K562 (cell line): Measurements from ENCODE around the gene TBR1.

Experiments
- CHD2 ChIP-seq: IDR thresholded peaks from 2 replicates; pipeline ENCODE4 v1.6.1; 2011; ENCODE audit warnings: low read depth, low read length
- CHD4 ChIP-seq: fragments of 200-600 bp; sonication (generic); IDR thresholded peaks from 3 replicates; pipeline ENCODE4 v1.6.1; 2012; ENCODE audit warnings: low read depth, mild to moderate bottlenecking, mixed read lengths, low read length, inconsistent platforms; ENCODE audit not compliant: insufficient read depth, insufficient replicate concordance, poor library complexity, severe bottlenecking
- MYNN ChIP-seq, 2 experiments: sonication (generic); formaldehyde crosslinking in 1 of 2; IDR thresholded peaks; 2 replicates each; pipeline versions ENCODE4 v1.5.0 to v1.6.1; 2016 to 2020; ENCODE audit warnings: antibody characterized with exemption in 1 of 2, missing genetic modification reagents in 1 of 2
- NFIC ChIP-seq: fragments of 450-650 bp; IDR thresholded peaks from 2 replicates; pipeline ENCODE4 v1.6.1; 2017; ENCODE audit warnings: mild to moderate bottlenecking, inconsistent platforms
- POLR2AphosphoS5 ChIP-seq: IDR thresholded peaks from 2 replicates; pipeline ENCODE4 v1.6.1; 2011; ENCODE audit warnings: mild to moderate bottlenecking, low read depth, low read length, moderate library complexity; ENCODE audit not compliant: control insufficient read depth, insufficient read depth
- PRPF4 ChIP-seq: fragments of 200-400 bp; formaldehyde crosslinking; IDR thresholded peaks from one replicate; pipeline ENCODE4 v1.6.1; 2017; ENCODE audit warnings: low read length, low read depth, mild to moderate bottlenecking; ENCODE audit not compliant: insufficient read depth, poor library complexity, severe bottlenecking
- SMAD3 ChIP-seq: fragments of 450-650 bp; formaldehyde crosslinking; conservative IDR thresholded peaks from 2 replicates; pipeline ENCODE4 v1.4.0; 2020; ENCODE audit warnings: mild to moderate bottlenecking
- ZBTB1 ChIP-seq: sonication (generic); formaldehyde crosslinking; IDR thresholded peaks from 2 replicates; pipeline ENCODE4 v1.8.1; 2023; ENCODE audit warnings: missing genetic modification reagents, low read depth, mild to moderate bottlenecking, borderline replicate concordance
- ZNF121 ChIP-seq: sonication (generic); formaldehyde crosslinking; conservative IDR thresholded peaks from 2 replicates; pipeline ENCODE4 v1.8.0; 2022; ENCODE audit warnings: missing genetic modification reagents
- ZNF224 ChIP-seq: sonication (generic); formaldehyde crosslinking; IDR thresholded peaks from 2 replicates; pipeline ENCODE4 v1.8.0; 2022; ENCODE audit warnings: mild to moderate bottlenecking, missing genetic modification reagents
- TF ChIP-seq, protein P1 (sequence below): fragments of 200-800 bp; sonication (Bioruptor generic); IDR thresholded peaks from 2 replicates; pipeline ENCODE4 v1.6.1; 2017; ENCODE audit warnings: missing genetic modification characterization, missing compliant biosample characterization
- TF ChIP-seq, protein P2 (sequence below): fragments of 450-650 bp; formaldehyde crosslinking; IDR thresholded peaks from 2 replicates; pipeline ENCODE4 v1.4.0; 2022; ENCODE audit warnings: missing genetic modification characterization
- TF ChIP-seq, protein P3 (sequence below), 3 experiments: IDR thresholded peaks in 2 of 3; conservative IDR thresholded peaks in 1 of 3; 2 replicates each; pipeline ENCODE4 v1.5.1; 2011 to 2012; ENCODE audit warnings: low read length in 3 of 3, mild to moderate bottlenecking in 3 of 3, control low read depth in 2 of 3, improper control_type of control experiment in 1 of 3, inconsistent platforms in 1 of 3, low read depth in 1 of 3, mixed read lengths in 1 of 3, moderate library complexity in 1 of 3; ENCODE audit not compliant: insufficient read depth in 2 of 3
- TF ChIP-seq, protein P4 (sequence below), 2 experiments: fragments of 450-650 bp; formaldehyde crosslinking in 1 of 2; IDR thresholded peaks; 2 replicates each; pipeline versions ENCODE4 v1.4.0 to v1.6.1; 2014 to 2020; ENCODE audit warnings: mild to moderate bottlenecking in 2 of 2, borderline replicate concordance in 1 of 2, low read depth in 1 of 2

DNA sequence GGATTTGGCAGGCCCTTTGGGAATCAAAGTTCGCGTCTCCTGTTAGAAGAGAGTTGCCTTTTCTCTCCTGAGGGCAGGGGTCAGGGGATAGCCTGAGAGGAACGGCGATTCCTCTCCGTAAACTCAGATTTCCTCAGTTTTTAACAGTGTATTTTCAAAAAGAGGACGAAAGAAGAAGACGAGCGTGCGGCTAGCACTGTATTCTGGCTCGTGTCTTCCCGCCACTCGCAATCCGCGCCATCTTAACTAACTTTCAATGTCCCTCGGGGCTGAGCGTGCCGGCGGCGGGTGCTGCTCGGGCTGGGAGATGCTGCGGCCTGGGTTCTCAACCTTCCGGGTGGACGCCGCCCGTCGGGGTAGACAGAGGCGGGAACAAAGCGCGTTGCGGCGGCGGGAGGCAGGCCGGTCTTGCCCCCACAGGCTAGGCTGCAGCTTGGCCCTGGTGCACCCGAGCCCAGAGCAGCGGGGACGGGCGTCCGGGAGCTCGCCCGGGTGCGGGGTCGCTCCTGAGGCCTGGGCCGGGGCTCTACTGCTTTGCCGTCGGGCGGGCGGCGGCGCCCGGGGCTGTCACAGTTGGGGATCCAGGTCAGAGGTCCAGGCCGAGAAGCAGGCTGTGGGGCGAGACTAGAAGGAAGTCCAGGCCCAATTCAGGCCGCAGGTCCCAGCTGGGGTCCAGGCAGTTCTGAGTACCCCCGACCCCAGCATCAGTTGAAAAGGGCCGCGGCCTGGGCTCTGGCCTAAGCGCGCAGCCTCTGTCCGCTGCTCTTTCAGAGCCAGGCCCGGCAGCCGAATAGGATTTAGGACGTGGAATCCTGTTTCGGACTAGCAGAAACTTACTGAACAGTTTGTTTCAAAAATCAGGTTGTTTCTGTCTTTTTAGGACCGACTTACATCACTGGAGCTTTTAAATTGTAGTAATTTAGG, 11.8 kb downstream of the TBR1 start:
- TF ChIP-seq, protein P1, sequence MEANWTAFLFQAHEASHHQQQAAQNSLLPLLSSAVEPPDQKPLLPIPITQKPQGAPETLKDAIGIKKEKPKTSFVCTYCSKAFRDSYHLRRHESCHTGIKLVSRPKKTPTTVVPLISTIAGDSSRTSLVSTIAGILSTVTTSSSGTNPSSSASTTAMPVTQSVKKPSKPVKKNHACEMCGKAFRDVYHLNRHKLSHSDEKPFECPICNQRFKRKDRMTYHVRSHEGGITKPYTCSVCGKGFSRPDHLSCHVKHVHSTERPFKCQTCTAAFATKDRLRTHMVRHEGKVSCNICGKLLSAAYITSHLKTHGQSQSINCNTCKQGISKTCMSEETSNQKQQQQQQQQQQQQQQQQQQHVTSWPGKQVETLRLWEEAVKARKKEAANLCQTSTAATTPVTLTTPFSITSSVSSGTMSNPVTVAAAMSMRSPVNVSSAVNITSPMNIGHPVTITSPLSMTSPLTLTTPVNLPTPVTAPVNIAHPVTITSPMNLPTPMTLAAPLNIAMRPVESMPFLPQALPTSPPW (CRISPR knock-in tag): no peak
- TF ChIP-seq ZNF121 (CRISPR knock-in tag) (no peak), CHD4 (no peak), ZBTB1 (CRISPR knock-in tag) (no peak), POLR2AphosphoS5 (no peak), MYNN (IDR thresholded peaks at IDR 0.05) (no peak), MYNN (CRISPR knock-in tag; IDR thresholded peaks at IDR 0.05) (no peak), ZNF224 (CRISPR knock-in tag) (no peak), PRPF4 (no peak), CHD2 (no peak), NFIC (no peak), SMAD3 (CRISPR knock-in tag) (no peak)
- TF ChIP-seq, protein P2, sequence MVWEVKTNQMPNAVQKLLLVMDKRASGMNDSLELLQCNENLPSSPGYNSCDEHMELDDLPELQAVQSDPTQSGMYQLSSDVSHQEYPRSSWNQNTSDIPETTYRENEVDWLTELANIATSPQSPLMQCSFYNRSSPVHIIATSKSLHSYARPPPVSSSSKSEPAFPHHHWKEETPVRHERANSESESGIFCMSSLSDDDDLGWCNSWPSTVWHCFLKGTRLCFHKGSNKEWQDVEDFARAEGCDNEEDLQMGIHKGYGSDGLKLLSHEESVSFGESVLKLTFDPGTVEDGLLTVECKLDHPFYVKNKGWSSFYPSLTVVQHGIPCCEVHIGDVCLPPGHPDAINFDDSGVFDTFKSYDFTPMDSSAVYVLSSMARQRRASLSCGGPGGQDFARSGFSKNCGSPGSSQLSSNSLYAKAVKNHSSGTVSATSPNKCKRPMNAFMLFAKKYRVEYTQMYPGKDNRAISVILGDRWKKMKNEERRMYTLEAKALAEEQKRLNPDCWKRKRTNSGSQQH (CRISPR knock-in tag): no peak
- TF ChIP-seq, protein P3, sequence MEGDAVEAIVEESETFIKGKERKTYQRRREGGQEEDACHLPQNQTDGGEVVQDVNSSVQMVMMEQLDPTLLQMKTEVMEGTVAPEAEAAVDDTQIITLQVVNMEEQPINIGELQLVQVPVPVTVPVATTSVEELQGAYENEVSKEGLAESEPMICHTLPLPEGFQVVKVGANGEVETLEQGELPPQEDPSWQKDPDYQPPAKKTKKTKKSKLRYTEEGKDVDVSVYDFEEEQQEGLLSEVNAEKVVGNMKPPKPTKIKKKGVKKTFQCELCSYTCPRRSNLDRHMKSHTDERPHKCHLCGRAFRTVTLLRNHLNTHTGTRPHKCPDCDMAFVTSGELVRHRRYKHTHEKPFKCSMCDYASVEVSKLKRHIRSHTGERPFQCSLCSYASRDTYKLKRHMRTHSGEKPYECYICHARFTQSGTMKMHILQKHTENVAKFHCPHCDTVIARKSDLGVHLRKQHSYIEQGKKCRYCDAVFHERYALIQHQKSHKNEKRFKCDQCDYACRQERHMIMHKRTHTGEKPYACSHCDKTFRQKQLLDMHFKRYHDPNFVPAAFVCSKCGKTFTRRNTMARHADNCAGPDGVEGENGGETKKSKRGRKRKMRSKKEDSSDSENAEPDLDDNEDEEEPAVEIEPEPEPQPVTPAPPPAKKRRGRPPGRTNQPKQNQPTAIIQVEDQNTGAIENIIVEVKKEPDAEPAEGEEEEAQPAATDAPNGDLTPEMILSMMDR (IDR thresholded peaks at IDR 0.05 in 2 of 3, conservative IDR thresholded peaks at IDR 0.05 in 1 of 3; ENCODE audit: insufficient read depth in 2 of 3, low read depth in 1 of 3, low read length in 3 of 3): no peak
- TF ChIP-seq, protein P4, sequence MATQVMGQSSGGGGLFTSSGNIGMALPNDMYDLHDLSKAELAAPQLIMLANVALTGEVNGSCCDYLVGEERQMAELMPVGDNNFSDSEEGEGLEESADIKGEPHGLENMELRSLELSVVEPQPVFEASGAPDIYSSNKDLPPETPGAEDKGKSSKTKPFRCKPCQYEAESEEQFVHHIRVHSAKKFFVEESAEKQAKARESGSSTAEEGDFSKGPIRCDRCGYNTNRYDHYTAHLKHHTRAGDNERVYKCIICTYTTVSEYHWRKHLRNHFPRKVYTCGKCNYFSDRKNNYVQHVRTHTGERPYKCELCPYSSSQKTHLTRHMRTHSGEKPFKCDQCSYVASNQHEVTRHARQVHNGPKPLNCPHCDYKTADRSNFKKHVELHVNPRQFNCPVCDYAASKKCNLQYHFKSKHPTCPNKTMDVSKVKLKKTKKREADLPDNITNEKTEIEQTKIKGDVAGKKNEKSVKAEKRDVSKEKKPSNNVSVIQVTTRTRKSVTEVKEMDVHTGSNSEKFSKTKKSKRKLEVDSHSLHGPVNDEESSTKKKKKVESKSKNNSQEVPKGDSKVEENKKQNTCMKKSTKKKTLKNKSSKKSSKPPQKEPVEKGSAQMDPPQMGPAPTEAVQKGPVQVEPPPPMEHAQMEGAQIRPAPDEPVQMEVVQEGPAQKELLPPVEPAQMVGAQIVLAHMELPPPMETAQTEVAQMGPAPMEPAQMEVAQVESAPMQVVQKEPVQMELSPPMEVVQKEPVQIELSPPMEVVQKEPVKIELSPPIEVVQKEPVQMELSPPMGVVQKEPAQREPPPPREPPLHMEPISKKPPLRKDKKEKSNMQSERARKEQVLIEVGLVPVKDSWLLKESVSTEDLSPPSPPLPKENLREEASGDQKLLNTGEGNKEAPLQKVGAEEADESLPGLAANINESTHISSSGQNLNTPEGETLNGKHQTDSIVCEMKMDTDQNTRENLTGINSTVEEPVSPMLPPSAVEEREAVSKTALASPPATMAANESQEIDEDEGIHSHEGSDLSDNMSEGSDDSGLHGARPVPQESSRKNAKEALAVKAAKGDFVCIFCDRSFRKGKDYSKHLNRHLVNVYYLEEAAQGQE (IDR thresholded peaks at IDR 0.05; ENCODE audit: borderline replicate concordance): no peak
- TF ChIP-seq, protein P4 (CRISPR knock-in tag; IDR thresholded peaks at IDR 0.05; ENCODE audit: low read depth): no peak
